ENCODE data around the gene PDIA2. TPM values are rescaled to one million over a fixed set of nuclear protein-coding genes. Genes with fewer than 3 reads are reported as not detected.
A peak's percentile ranks its signal among the peaks of the same experiment; 100 is the strongest.

The PDIA2 gene
- total RNA-seq, 1 donor from 2014 or later, result not detected

- no peak for DNase-seq (ENCODE audit: low read depth in 2 of 2)
Observed at GRCh38 chr16:297832-298231, 14.9 kb downstream of the PDIA2 start.

GRCh38 chr16:301235-301634, 18.3 kb downstream of the PDIA2 start:
- no peak for DNase-seq (ENCODE audit: low read depth in 2 of 2)

DNA sequence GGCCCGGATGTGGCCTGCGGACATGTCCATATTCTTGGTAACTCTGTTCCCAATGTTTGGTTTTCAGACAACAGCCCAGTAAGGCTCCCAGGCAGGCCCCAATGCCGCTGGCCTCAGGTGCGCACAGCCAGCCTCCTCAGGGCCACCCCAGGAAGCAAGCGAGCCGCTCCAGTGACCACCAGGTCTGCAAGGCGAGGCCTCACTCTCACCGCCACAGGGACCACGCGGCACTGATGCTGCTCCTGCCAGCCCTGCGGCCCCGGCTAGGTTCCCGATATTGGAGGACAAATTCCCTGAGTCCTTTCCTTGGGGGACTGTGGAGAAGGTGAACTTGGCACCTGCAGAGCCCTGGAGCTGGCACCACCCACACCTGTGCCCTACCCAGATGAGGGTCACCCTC, 19.0 kb downstream of the PDIA2 start:
- DNase-seq (ENCODE audit: low read depth in 2 of 2), result no peak

DNA sequence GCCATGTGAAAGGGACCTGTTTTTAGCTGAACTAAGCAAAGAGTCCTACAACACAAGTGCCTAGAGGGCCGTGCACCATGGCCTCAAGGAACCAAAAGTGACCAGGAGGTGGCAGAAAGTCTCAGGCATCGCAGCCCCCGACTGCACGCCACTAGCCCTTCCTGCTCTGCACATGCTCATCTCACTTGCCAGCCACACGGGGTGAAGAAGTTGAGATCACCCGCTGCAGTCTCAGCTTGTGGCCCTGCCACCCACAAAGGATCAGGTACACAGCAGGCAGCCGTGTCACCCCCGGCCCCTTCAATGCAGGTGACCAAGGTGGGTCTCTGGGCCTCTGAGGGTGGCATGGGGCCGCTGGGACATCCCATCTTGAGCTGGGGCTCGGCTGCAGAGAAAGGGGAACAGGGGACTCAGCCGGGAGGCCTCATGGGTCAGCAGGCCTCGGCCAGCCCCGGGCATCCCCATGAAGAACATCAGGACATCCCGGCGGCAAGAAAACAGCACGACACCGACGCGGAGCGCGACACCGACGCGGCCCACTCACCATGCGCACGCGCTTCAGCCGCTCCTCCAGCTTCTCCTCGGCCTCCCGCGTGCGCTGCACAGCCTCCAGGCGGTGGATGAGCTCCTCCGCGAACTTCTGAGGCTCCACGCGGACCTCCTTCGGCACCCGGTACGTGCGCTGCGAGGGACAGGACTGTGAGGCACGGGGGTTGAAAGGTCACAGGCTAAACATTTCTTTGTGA, 21.0 kb downstream of the PDIA2 start:
- peak; percentile 19 to 29 for DNase-seq (ENCODE audit: low read depth in 2 of 2)

DNA sequence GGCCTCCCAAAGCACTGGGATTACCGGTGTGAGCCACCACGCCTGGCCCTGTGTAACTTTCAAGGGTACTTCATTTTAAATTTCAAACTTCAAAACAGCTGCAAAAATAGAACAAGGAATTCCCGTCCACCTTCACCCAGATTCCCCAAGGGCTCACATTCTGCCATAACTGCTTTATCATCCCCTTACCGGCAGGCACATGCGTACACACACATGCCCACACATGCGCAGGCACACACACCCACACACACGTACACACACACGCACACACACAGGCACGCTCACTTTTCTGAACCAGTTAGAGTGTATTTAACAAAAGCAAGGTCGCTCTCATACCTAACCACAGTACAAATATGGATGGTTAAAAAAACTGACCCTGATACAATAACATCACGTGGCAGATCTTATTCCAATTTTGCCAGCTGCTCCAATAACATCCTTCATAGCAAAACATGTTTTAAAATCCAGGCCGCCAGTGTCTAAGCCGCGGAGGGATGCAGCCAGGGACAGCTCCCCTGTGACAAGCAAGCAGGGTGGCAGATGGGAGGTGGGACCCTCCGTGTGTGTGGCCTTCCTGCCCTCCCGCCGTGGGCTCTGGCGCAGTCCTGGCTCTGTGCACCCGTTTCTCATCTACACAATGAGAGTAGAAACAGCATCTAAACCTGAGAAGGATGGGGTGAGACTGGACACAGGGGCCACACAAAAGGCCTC, 23.1 kb downstream of the PDIA2 start:
- DNase-seq (ENCODE audit: low read depth in 2 of 2), result peak in 1 of 2 donors; percentile 21

DNA sequence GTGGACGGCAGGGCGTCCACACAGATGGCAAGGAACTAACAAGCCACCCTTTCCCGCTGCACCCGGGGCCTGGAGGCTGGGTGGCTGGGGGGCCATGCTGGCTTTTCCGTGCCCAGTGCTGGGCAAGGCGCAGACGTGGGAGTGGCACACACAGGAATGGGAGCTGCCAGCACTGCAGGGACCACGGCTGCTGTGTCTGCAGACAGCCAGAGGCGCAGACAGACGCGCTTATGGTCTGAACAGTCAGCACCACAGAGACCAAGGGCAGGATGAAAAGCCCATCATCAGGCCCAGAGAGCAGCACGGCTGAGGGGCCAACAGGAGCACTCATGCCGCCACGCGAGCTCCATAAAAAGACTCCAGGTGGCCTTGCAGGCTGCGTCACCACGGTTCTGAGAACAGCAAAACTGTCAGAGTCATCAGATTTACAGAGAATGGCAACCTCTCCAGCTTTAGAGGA, 24.0 kb downstream of the PDIA2 start:
- DNase-seq (ENCODE audit: low read depth in 2 of 2), result no peak

DNA sequence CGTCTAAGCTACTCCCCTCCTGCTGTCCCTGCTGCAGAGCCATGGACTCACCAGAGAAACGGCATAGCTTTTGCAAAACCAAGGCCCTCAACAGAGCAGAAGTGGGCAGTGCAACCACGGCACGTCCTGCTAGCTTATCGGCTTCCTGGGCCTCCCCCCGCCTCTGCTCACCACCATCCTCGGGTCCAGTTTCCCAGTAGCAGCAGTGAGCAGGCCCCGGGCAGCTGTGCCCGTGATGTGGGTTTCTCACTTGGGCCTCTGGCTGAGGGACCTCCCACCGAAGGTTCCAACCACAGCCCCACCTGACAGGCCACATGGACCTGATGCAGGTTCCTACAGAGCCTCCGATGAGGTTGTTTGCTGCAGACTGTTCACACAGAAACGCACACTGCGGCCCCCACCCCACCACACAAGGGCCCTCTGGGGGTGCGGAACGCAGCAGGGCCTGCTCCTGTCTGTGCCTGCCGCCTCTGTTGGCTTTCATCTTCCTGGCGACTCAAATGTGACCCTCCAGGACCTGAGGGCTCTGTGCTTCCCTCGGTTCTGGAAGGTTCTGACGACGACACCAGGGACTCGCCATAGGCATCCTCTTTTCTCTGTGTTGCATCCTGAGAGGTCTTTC, 24.8 kb downstream of the PDIA2 start:
- DNase-seq (ENCODE audit: low read depth in 2 of 2), result no peak

- DNase-seq (ENCODE audit: low read depth in 2 of 2), result no peak
Observed at GRCh38 chr16:309476-309875, 26.5 kb downstream of the PDIA2 start.

- no peak for DNase-seq (ENCODE audit: low read depth in 2 of 2)
Observed at GRCh38 chr16:311725-312124, 28.8 kb downstream of the PDIA2 start.

DNA sequence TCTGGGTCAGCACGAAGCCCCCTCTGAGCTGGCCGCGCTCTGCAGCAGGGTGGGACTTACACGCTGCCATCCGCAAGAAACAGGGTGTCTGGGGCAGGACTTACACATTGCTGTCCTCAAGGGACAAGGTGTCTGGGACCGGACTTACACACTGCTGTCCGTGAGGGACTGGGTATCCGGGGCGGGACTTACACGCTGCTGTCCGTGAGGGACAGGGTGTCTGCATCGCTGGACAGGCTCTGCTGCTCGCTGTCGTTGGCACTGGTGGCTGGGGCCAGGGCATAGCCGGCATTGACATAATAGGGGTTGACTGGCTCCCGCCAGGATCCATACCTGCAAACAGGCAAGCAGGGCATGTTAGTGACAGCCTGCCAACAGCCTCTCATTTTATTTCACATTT, 31.4 kb downstream of the PDIA2 start:
- DNase-seq (ENCODE audit: low read depth in 2 of 2), result no peak

GRCh38 chr16:314795-315299, 31.9 kb downstream of the PDIA2 start:
- no peak for DNase-seq (ENCODE audit: low read depth in 2 of 2)

DNA sequence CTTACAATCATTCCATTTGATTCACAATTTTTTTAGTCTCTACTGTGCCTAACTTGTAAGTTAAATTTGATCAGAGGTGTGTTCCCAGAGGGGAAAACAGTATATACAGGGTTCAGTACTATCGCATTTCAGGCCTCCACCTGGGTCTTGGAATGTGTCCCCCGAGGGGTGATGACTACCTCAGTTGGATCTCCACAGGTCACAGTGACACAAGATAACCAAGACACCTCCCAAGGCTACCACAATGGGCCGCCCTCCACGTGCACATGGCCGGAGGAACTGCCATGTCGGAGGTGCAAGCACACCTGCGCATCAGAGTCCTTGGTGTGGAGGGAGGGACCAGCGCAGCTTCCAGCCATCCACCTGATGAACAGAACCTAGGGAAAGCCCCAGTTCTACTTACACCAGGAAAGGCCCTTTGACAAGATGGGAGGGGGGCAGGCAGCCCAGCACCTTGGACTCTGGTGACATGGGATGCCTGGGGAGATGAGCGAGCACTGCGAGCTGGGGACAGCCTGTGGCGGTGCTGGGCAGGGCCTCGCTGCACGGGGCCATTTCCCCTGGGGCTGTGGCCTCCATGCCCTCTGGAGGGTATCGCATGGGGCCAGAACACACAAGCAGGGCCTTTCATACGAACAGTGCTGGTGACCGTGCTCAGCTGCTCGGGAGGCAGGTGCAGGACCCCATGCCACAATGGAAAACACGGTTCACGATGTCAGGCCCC, 33.9 kb downstream of the PDIA2 start:
- no peak for DNase-seq (ENCODE audit: low read depth in 2 of 2)

DNA sequence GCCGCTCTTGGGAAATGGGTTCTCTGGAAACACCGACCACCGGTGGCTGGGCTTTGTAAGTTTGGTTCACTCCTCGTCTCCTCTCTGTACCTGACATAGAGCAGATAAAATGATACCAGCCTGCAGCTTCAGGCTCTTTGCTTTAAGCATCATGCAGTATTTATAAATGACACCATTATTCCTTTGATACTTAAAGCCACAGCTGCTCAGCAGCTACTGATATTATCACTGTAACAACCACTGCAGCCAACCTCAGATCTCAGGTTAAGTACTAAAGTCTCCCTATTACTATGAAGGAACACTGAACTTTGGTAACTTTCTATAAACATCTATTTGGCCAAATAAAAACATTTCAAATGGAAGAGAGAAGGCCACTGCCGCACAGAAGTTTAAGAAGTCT, 34.6 kb downstream of the PDIA2 start:
- no peak for DNase-seq (ENCODE audit: low read depth in 2 of 2)

GRCh38 chr16:318628-319027, 35.7 kb downstream of the PDIA2 start:
- DNase-seq (ENCODE audit: low read depth in 2 of 2), result peak in 1 of 2 donors; percentile 15

GRCh38 chr16:320206-320605, 37.2 kb downstream of the PDIA2 start:
- no peak for DNase-seq (ENCODE audit: low read depth in 2 of 2)

GRCh38 chr16:321532-321931, 38.6 kb downstream of the PDIA2 start:
- DNase-seq (ENCODE audit: low read depth in 2 of 2), result no peak

- no peak for DNase-seq (ENCODE audit: low read depth in 2 of 2)
Observed at GRCh38 chr16:322476-323143, 39.6 kb downstream of the PDIA2 start.

- DNase-seq (ENCODE audit: low read depth in 2 of 2), result no peak
Observed at GRCh38 chr16:324201-324450, 41.2 kb downstream of the PDIA2 start.

DNA sequence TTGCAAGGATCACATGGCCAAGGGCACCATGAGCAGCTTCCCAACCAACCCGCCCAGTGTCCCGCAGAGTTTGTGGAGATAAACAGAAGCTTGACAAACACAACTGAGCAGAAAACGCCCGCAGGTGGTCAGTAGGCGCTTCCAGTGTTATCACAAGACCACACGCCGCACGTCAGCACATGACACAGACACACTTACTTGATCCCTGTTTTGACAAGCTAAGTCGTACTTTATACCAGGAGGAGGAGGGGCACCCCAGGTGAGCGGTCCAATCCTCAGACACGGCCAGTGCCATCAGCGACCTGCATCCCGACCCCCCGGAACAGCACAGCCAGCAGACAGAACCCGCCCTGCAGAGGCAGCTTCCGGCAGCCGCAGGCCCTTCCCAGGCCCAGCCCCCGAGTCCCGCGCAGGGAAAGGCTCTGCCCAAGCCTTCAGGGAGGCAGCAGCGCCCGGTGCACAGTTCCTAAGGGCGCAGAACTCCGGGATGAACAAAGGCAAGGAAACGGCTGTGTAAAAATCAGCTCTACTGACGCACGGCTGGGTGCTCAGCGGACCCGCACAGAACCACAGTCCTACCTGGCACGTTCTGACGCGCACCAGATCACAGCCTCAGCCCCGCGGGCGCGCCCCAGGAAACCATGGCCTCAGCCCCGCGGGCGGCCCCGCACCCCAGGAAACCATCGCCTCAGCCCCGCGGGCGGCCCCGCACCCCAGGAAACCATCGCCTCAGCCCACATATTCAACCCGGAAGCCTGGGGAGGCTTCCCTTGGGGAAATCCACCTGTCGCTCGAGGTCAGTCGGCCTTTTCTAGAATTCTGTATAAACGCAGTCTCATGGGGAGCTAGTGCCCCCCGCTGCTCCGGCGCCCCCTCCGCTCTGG, 41.7 kb downstream of the PDIA2 start:
- DNase-seq (ENCODE audit: low read depth in 2 of 2), result peak; percentile 25 to 38

DNA sequence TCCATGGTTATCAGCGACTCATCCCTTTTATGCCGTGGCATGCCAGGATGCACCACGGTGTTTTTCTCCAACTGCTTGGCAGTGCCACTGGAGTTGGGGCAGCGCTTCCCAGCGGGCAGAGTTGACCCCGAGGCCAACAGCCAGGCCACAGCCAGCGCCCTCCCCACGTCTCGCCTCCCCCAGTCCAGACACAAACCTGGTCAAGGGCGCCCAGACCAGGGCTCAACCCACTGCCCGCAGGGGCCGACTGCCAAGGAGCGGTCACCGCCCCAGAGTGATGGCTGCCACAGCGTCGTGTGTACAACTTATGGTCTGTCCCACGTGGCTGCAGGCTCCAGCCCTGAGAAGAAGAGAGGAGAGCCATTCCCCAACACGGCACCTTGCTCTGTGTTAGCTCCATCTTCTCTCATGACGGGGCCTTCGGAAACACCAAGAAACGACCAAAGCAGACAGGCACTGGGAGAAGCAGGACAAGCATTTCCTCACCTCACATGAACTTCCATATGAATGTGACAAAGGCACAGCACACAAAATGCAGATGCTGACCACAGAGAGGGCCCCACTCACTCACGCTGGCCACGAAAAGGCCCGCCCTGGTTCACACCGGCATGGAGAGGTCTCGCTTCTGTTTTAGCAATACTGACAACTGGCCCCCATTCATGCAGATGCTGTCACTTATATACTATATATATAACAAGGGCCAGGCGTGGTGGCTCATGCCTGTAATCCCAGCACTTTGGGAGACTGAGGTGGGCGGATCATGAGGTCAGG, 42.6 kb downstream of the PDIA2 start:
- no peak for DNase-seq (ENCODE audit: low read depth in 2 of 2)

All from lung microvascular endothelial cell (primary cell).